Uterus (tissue), 4 donors: ENCODE measurements around the gene VSTM2L. TPM values are rescaled to one million over a fixed set of nuclear protein-coding genes. Genes with fewer than 3 reads are reported as not detected.
"Not testable (repeated sequence)": the region's sequence is repeated elsewhere in the genome, so short reads cannot be mapped to it uniquely, and the experiment has no call there.

Experiments used
- DNase-seq, 2 donors: peaks; one replicate each; pipeline ENCODE4 v3.0.0-alpha.2; 2019 to 2020
- H3K27ac ChIP-seq, 2 donors: fragments of 200-600 bp; sonication (generic); 1 replicate in 1 of 2; 2 replicates in 1 of 2; pipeline ENCODE4 v1.5.1; 2016 to 2018
- H3K27me3 ChIP-seq, 2 donors: fragments of 200-600 bp; sonication (generic); one replicate each; pipeline ENCODE4 v1.5.1; 2018 to 2019; ENCODE audit warnings: control low read depth in 1 of 2
- H3K36me3 ChIP-seq, 2 donors: fragments of 200-600 bp; sonication (generic); one replicate each; pipeline ENCODE4 v1.5.1; 2019; ENCODE audit warnings: control low read depth in 1 of 2
- H3K4me1 ChIP-seq, 2 donors: fragments of 200-600 bp; sonication (generic); one replicate each; pipeline ENCODE4 v1.5.1; 2018 to 2019; ENCODE audit warnings: control low read depth in 1 of 2
- H3K4me3 ChIP-seq, 2 donors: fragments of 200-600 bp; sonication (generic); 1 replicate in 1 of 2; 2 replicates in 1 of 2; pipeline ENCODE4 v1.5.1; 2018 to 2019; ENCODE audit warnings: mild to moderate bottlenecking in 1 of 2
- H3K9me3 ChIP-seq, 2 donors: fragments of 200-600 bp; sonication (generic); one replicate each; pipeline ENCODE4 v1.5.1; 2019; ENCODE audit warnings: control low read depth in 1 of 2
- POLR2A ChIP-seq, 2 donors: fragments of 450-650 bp; IDR thresholded peaks; one replicate each; pipeline ENCODE4 v1.6.1; 2016; ENCODE audit warnings: antibody characterized with exemption in 2 of 2, mild to moderate bottlenecking in 1 of 2, moderate library complexity in 1 of 2
- intact Hi-C: fragments of 100-400 bp; cut with DNase I; formaldehyde crosslinking; loops from one replicate; pipeline ENCODE4 v1.15.1; 2023; ENCODE audit warnings: low total_unique reads
- total RNA-seq, 4 donors: library from RNA; depleted of rRNA in 3 of 4; stranded (reverse); fragments of >200 nt in 3 of 4; gene quantifications; one replicate each; pipeline versions ENCODE4 v1.1.0 to v1.2.4, GENCODE V29; 2014 to 2023
- TF ChIP-seq, protein P1 (sequence below), 4 experiments: fragments of 200-600 bp in 2 of 4; fragments of 450-650 bp in 2 of 4; sonication (generic) in 2 of 4; IDR thresholded peaks; one replicate each; pipeline ENCODE4 v1.5.1; 2016 to 2019; ENCODE audit warnings: antibody characterized with exemption in 4 of 4, mild to moderate bottlenecking in 2 of 4, moderate library complexity in 1 of 4
- donor health status: DM: yes; HTN: yes; CAD: no.

Gene VSTM2L, protein sequence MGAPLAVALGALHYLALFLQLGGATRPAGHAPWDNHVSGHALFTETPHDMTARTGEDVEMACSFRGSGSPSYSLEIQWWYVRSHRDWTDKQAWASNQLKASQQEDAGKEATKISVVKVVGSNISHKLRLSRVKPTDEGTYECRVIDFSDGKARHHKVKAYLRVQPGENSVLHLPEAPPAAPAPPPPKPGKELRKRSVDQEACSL
- total RNA-seq = 1 to 10 TPM in 1 of 4 donors, under 1 TPM in 3; 0.29 to 5.7 (median 0.73) TPM

DNA sequence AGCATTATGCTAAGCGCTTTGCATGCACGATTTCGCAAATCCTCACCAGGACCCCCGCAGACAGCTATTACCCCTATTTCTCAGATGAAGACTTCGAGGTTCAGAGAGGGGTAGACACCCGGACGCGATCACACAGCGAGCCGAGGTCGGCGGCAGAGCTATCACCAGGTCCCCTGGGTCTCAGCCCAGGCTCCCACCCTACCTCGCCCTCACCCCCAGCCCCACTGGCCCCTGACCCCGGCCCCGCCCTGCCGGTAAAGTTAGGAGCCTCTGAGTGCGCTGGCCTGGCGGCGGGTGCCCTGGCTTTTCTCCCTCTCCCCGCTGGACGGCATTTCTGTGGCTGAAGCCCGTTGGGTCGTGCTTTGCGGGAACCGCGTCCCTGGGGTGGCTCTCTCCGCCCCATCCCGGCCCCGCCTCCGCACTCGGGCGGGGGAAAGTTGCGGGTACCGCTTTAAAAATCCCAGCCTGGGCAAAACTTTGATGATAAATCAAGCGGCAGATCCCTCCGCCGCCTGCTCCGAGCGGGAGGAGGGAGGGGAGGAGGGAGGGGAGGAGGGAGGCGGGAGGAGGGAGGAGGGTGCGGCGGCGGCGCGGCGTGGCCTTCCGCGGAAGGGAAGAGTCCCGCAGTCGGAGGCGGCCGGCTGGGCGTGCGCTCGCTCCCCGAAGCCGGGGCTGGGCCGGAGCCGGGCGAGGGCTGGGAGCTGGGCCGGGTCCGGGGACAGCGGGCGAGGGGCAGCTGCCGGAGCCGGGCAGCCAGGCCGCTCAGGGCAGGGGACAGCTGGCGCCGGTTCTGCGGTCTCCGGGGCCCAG lies at the start of gene VSTM2L:
TSS of gene VSTM2L (plus strand) at position 624 of the 810 bp plus-strand sequence. CDS start 224 bp downstream, outside the sequence.
- TF ChIP-seq POLR2A (IDR thresholded peaks at IDR 0.05) = no peak
- TF ChIP-seq, protein P1, sequence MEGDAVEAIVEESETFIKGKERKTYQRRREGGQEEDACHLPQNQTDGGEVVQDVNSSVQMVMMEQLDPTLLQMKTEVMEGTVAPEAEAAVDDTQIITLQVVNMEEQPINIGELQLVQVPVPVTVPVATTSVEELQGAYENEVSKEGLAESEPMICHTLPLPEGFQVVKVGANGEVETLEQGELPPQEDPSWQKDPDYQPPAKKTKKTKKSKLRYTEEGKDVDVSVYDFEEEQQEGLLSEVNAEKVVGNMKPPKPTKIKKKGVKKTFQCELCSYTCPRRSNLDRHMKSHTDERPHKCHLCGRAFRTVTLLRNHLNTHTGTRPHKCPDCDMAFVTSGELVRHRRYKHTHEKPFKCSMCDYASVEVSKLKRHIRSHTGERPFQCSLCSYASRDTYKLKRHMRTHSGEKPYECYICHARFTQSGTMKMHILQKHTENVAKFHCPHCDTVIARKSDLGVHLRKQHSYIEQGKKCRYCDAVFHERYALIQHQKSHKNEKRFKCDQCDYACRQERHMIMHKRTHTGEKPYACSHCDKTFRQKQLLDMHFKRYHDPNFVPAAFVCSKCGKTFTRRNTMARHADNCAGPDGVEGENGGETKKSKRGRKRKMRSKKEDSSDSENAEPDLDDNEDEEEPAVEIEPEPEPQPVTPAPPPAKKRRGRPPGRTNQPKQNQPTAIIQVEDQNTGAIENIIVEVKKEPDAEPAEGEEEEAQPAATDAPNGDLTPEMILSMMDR (IDR thresholded peaks at IDR 0.05) = no peak
- Histone ChIP-seq H3K27me3 (peaks cover 0 to 5% of the 10 kb centered on the region in 2 donors), H3K4me1 (peaks cover 0 to 5% of the 10 kb centered on the region in 2 donors), H3K27ac (no peak within 1 kb of the TSS), H3K4me3 (no peak within 1 kb of the TSS), H3K9me3 (no peaks in the 10 kb centered on the region), H3K36me3 (no peaks in the 10 kb centered on the region)
- DNase-seq = peak in 1 of 2 donors; percentile 26
- intact Hi-C loops = no loop called here

DNA sequence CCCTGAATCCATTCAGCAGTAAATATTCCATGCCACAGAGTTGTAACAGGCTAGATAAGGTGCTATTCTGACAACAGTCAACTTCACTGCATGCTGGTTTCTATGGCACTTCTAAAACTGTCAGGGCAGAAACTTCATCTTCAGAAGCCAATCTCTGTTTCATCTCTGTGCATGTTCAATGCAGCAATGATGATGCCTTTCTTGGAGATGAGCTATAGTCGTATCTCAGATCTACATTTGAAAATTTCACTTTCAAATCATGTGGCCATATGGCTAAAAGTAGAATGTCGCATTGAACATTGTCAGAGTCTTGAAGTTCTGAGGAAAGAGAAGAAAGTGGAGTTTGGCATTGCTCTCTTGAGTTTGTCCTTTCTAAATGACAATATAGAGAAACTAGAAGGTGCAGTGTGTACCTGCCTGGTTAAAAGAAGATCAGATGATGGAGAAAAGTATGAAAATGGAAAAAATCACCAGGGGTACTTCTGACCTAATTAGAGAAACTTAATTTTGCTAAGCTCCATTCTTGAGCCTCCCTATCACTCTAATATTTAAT lies 49.0 kb upstream of the VSTM2L start:
- no peak for DNase-seq
- no peaks in the 10 kb centered on the region for H3K27me3 ChIP-seq
- no peaks in the 10 kb centered on the region for H3K36me3 ChIP-seq
- TF ChIP-seq, protein P1 (IDR thresholded peaks at IDR 0.05) = no peak
- no peak for TF ChIP-seq POLR2A (IDR thresholded peaks at IDR 0.05)
- intact Hi-C loops = no loop called here
- no peaks in the 10 kb centered on the region for H3K9me3 ChIP-seq
- H3K4me3 ChIP-seq = no peak overlapping the region
- H3K4me1 ChIP-seq = no peaks in the 10 kb centered on the region
- no peak overlapping the region for H3K27ac ChIP-seq

DNA sequence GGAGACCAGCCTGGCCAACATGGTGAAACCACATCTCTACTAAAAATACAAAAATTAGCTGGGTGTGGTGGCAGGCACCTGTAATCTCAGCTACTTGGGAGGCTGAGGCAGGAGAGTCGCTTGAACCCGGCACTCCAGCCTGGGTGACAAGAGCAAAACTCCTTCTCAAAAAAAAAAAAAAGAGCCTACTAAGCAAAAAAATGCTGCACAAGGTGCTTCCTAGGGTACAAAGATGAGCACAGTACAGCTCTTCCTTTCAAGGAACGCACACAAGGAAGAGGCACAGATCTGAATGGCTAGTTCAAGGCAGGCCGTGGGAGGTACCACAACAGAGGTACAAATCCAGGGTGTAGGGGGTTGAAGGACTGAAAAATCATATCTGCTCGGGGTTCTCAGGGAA lies 46.9 kb upstream of the VSTM2L start:
- H3K36me3 ChIP-seq, H3K9me3 ChIP-seq, DNase-seq, H3K4me3 ChIP-seq, H3K27ac ChIP-seq, intact Hi-C loops, H3K4me1 ChIP-seq, H3K27me3 ChIP-seq: not testable (repeated sequence)

DNA sequence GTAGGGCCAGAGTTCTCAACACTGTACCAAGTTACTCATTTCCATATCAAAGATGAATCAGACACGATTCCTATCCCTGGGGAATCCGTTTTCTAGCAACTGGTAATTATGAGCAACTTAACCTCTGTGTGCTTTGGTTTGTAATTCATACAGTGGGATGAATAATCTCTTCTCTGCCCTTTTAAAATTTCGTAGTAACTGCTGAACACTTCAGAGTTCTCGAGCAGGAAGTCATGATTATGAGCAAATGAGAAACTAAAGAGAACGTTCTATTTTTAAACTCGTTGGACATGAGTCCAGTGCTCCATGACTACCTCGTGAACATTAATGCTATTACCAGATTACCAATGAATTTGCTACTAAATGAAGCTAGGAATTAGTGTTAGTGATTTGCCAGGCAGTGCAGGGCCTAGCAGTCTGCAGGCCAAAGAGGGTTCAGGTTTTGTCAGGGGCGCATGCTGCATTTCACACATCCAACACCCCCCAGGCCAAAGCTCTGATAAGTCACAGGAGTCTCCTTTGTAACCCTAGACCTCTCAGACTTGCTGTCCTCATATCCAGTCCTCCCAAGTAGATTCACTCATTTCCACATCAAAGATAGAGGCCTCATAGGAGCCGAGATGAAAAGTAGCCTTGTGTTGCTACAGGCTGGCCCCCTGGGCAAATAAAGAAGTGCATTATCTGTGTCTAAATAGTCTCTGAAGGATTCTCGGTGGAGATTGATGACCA lies 45.8 kb upstream of the VSTM2L start:
- Histone ChIP-seq H3K27ac (no peak overlapping the region), H3K4me1 (no peaks in the 10 kb centered on the region), H3K4me3 (no peak overlapping the region), H3K36me3 (no peaks in the 10 kb centered on the region), H3K27me3 (no peaks in the 10 kb centered on the region), H3K9me3 (no peaks in the 10 kb centered on the region)
- TF ChIP-seq, protein P1 (IDR thresholded peaks at IDR 0.05) = no peak
- TF ChIP-seq POLR2A (IDR thresholded peaks at IDR 0.05) = no peak
- no peak for DNase-seq
- intact Hi-C loops = no loop called here

DNA sequence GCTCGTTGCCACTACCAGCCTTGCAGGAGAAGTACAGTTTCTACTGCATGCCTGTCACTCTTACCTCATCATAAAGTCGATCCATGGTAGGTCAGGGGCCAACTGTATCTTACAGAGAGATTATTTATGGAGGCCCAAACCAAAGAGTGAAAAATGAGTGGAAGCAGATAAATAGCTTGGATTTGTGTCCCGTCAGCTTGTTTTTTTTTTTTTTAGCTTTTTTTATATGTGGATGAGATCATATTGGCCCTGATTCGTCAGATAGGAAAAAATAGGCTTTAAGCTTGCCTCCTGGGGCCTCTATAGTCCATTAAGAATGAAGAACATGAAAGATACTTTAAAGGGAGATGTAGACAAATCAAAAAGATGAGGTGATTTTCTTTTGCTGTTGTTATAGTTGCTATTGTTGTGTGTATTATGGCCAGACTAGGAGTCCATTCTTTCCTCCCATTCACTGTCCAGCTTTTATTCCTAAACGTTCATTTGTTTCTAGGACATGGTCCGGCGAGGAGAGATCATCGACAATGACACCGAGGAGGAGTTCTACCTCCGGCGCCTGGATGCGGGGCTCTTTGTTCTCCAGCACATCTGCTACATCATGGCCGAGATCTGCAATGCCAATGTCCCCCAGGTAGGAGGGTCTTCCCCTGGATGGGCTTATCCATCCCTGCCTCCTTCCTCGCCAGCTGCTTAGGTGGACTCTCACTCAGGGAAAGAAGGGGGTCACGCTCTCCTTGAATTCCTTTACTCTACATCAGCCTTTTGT lies 43.3 kb upstream of the VSTM2L start:
- no peaks in the 10 kb centered on the region for H3K36me3 ChIP-seq
- no peak for DNase-seq
- H3K4me3 ChIP-seq = no peak overlapping the region
- TF ChIP-seq, protein P1 (IDR thresholded peaks at IDR 0.05) = no peak
- TF ChIP-seq POLR2A (IDR thresholded peaks at IDR 0.05) = no peak
- no peaks in the 10 kb centered on the region for H3K27me3 ChIP-seq
- no peak overlapping the region for H3K27ac ChIP-seq
- intact Hi-C loops = no loop called here
- H3K9me3 ChIP-seq = no peaks in the 10 kb centered on the region
- H3K4me1 ChIP-seq = no peaks in the 10 kb centered on the region
